GOT3 (cell line): ENCODE data around the gene CD200R1.

Experiments
- DNase-seq: peaks from one replicate; lab custom pipeline; 2025; ENCODE audit warnings: mixed read lengths; lab: John Stamatoyannopoulos, UW

CD200R1 gene, protein sequence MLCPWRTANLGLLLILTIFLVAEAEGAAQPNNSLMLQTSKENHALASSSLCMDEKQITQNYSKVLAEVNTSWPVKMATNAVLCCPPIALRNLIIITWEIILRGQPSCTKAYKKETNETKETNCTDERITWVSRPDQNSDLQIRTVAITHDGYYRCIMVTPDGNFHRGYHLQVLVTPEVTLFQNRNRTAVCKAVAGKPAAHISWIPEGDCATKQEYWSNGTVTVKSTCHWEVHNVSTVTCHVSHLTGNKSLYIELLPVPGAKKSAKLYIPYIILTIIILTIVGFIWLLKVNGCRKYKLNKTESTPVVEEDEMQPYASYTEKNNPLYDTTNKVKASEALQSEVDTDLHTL

DNA sequence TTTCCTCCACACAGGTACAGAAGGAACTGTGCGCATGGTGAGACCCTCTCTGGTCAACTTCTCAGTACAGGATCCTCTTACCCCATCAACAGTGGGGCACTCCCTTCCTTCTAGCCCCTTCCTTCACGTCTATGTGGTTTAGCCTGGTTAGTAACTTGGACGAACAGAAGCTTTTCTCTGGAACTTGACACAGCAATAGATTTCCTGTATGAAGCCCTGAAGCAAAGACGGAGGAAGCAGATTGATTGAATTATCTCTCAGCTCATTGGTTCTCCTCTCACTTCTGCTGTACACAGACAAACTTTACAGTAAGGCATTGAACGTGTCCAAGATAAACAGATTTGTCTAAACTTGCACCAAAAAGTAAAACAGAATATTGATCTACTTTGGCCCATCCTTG, at the start of gene CD200R1:
Gene CD200R1, minus strand, starts transcription at position 210 of the 400 bp plus-strand sequence. CDS start 246 bp downstream, outside the sequence.
- no peak for DNase-seq

DNA sequence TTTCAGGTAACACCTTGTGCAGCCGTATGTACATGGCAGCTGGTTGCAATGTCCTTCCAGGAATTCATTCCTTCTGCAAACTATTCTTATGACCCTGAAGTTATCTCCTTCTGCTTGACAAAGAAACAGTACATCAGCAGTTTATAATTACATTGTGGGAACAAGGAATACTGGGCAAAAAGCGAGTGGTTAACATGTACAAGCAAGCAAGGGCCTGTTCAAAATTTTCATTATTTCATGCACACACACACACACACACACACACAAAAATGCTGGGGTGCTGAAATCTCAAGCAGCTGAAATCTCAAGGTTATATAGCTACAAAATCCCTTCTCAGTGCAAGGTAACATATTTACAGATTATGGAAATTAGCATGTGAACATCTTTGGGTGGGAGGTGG, 46.6 kb upstream of the CD200R1 start:
- DNase-seq: no peak

DNA sequence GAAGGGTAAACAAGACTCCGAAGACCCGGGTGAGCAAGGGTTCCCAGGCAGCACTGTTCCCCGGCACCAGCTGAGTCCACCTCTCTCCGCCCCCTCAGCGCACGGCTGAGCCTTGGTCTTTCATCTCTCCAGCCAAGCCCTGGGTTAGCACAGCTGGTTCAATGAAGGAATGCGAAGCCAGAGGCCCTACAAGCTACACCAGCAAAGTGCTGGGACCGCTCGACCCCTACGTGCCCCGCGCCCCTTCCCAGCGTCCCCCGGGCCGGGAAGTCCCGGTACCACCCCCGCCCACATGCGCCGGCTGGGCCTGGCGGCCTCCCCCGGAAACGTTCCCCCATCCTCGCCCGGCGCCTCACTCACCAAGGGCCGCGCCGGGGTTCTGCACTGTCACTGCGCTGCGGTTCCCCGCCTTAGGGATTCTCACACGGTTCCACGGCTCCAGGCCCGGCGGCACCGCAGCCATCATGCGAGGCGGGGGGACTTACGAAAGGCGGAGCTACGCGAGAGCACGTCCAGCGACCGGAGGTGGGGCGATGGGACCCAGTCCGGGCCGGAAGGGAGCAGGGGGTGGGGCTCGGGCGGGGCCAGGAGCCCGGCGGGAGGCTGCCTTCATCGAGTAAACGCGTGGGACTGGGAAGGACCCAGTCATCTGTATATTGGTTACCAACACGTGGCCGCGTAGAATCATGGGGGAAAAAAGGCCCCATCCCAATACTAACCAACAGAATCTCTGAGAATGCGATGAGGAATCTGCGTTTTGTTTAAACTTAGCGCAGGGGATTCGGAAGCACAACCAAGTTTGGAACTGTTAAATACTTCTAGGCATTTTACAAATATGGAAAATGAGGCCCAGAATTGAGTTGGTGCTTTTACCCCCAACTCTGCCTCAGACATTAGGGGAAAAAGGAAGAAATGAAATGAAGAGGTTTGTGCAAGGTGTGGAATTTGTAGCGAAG, 44.6 kb upstream of the CD200R1 start:
- peak; percentile 64 for DNase-seq

DNA sequence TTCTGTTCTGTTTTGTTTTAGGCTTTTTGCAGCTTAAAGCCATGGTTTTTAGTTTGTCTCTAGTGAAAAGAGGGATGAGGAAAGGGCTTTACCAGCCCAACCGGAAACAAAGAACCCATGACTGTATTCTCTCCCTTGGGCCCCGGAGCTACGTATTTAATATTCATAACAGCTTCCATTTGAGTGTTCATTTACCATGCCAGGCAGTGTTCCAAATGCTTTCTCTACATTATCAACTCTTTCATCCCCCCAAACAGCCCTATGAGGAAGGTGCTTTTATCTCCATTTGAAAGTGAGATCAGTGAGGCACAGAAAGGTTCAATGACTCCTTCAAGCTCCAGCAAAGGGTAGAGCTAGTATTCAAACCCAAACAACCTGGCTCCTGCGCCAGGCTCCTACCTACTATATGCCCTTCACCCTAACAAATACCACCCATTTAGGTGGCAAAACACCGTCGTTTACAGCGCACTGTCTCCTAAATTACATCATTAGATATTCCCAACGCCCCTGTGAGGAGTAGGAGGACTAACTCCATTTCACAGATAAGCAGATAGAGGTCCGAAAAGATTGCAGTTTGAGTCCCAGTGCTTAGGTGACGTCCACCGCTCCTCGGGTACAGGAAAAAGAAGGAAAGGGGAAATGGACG, 43.8 kb upstream of the CD200R1 start:
- DNase-seq: no peak

DNA sequence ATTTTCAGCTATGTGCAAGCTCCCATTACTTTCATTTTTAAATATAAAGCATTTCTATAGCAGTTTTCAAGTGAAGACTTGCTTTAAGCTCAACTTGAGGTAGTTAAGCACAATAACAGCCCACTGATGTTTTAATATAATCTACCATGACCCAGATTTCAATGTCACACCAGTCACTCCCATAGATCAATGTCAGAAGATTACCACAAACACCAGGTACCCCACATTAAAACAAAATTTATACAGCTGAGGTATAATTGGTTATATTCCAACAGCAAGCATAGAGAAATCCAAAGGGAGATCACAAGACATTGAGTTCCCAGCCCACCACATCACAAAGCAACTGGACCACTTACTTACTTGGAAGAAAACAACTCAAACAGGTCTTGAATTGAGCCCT, 38.7 kb upstream of the CD200R1 start:
- no peak for DNase-seq

DNA sequence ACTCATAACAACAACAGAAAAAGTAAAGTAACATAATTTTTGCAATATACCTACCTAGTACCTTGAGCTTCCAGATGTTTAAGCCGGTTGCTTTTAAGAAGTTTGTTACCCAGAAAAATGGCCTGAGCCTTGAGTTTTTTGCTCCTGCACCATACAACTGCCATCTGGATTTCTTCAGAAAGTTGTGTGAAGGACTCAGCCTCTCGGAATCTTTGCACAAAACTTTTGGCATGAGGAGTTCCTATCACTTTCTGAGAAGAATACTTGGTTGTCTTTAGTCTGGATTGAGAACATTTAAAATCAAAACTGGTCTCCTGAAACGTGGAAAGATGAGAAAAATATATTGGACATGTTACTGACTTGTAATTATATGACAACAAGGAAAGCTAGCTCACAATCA, 33.2 kb upstream of the CD200R1 start:
- DNase-seq: no peak

DNA sequence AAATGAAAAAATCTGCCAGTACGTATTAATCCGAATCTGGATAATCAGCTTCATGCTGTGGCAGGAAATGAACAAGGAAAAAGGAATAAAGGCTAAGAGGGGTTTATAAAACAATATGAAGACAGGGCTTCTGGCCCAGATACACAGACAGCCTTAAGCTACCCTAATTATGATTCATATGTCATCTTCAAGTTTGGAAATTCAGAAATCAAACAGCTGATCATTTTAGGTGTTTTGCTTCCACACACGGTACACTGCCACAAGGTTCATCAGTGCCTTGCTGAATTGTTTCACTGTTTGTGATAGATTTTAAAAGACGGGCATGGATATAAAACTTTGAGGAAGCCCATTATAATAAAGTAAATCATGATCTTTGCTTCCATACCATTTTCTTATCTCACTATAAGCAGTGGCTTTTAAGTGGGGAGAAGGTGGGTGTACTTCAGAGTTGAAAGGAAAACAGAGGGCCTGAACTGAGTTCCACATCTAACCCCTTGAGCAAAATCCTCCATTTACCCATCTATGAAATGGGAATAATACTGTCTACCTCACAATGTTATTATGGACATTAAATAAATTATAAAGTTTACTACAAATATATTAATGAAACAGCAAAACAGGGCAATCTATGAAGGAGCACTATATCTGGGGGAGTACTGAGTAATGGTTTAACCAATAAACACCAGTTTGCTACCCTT, 31.6 kb upstream of the CD200R1 start:
- no peak for DNase-seq

DNA sequence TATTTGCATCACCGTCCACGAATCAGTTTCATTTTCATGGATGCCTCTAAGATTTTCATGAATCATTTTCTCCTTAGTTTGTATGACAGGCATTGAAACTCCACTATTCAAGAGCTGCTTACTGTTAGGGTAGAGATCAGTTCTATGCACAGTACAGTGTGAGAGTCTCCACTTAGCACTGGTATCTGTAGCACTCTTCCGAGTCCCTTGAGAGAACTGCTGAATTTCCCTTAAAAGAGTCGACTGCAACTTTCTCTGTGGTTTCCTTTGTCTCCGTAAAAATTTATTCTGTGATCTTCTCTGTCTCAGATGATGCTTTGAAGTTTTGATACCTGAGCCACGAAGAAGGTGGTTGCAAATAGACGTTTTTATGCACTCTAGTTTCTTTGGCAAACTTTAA, 30.7 kb upstream of the CD200R1 start:
- DNase-seq: no peak

DNA sequence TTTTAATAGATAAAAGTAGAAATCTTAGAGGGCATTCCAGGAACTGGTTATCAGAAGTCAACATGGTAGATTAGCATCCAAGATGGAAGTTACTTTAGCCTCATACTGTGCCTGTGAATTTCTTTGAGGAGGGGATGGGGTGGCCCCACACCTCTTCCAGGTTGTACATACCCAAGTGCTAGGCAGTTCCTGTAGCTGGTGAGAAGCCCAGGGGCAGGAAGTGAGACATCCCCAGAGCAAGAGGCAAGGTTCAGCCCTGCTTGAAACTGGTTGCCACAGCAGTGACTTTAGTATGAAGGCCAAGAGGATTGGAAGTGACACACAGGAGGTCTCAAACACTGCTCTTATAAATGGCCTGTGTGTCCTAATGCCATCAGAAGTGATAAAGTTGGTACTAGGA, 27.8 kb upstream of the CD200R1 start:
- DNase-seq: no peak

DNA sequence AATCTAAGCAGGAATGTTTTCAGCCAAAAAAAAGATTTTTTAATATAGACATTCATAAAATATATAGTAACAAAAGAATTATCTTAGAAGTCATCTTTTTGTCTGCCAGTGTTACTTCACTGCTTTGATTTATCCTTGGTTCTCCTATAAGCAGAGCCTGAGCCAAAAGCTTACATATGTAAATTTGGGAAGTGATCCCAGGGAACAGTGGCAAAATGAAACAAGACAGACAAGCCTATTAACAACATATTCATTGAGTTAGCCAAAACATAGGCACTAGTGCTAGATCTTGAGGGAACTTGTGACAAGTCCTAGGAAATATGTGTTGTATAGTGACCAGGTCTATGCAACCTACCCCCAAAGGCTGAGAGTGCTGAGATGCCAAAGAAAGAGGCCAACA, 27.1 kb upstream of the CD200R1 start:
- DNase-seq: no peak

DNA sequence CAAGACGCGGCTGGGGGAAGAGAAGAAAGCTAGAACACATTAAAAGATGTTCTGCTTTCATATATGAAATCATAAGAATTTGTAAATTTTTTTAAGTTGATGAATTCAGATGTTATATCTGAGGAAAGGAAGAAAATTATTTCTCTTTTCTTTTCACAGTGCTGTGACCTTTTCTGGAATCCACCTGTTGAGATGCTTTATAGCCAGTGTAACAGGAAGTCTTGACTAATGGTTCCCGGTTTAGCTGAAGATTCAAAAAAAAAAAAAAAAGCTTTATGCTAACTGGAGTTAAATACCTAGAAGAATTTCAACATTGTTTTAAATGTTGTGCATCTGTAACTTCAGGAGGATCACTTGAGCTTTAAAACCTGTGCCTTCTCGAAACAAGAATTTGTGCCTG, 25.8 kb upstream of the CD200R1 start:
- no peak for DNase-seq

DNA sequence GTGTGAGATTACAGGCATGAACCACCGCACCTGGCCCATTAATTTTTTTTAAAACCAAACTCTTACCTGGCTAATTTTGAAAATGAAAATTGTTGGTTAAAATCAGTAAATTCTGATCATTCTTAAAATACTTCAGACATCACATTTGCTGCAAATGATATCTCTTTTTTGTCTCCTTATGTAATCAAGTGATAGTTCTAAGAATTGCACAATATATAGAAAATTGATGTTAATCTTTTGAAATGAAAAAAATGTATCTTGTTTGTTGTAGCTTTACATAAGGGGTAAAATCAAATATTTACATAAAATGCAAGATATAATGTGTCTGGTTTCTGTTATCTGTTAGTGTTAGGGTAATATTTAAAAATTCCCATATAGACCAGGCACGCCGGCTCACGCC, 20.9 kb upstream of the CD200R1 start:
- DNase-seq: no peak

DNA sequence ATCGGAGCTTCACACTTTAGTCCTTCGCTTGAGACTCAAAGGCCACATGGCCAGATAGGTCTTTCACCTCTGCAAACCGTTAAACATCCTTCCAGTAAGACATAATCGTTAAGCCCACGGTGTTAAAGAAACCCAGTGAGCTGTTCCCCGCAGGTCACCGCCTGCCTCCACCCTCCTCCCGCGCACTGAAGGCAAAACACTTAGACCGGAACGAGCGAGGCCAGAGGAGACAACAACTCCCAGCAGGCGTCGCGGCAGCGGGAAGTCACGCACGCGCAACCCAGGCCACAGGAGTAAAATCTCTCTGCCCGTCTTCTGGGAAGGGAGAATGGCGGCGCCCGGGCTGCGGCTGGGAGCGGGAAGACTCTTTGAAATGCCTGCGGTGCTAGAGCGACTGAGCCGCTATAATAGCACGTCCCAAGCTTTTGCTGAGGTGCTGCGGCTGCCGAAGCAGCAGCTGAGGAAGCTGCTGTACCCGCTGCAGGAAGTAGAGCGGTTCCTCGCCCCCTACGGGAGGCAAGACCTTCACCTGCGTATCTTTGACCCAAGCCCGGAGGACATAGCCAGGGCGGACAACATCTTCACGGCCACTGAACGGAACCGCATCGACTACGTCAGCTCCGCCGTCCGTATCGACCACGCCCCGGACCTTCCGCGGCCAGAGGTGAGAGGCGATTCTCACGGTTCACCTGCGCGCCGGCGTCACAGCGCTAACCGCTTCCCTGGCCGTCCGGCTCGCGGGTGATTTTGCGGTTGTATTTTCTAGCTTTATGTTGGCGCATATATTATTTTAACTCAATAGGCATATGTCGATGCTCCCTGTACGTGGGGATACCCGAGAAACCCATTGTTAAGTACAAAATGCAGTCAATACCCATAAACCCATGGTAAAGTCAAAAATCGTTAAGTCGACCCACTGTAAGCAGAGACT, 16.0 kb upstream of the CD200R1 start, which contains the start of gene GTPBP8:
Gene GTPBP8, plus strand, starts transcription at position 313 of the 931 bp plus-strand sequence. Its CDS starts 16 bp downstream, at position 329.
- DNase-seq: peak; percentile 45

DNA sequence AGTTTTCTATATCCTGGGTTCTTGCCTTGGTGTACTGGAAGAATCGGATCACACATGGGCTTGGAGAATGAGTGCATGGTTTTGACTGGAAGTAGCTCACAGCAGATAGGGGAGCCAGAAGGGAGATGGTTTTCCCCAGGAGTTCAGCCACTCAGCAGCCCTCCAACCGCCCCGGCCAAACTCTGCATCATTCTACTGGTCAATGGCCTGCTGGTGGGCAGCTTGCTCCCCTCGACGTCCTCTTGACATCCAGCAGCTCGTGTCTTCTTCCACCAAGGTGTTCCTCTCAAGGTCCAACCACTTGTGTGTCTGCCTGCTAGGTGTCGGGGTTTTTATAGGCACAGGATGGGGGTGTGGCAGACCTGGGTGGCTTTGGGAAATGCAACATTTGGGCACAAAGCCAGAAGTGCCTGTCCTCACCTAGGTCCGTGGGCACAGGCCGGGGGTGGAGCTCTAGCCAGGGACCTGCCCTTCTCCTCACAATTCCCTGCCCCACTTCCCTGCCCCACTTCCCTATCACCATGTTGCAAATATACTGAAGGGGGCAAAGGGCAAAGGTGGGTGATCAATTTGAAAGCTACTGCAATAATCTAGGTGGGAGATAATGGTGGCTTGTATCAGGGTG, 12.9 kb upstream of the CD200R1 start:
- no peak for DNase-seq

DNA sequence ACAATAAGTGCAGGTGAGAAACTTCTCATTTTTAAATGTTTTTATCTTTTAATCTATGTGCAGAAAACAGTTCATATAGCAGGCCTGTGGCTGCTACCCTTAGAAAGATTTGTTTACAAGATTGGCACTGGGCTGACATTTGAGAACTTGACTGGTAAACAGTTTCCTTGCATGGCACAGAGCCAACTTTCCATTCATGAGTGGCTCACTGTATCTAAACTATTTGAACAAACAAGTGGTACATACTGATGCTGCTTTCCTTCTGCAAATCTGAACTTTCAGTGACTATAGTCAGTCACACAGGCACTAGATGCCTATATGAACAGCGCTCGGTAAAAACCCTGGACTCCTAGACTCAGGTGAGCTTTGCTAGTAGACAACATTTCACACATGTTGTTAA, 9.6 kb upstream of the CD200R1 start:
- DNase-seq: no peak

DNA sequence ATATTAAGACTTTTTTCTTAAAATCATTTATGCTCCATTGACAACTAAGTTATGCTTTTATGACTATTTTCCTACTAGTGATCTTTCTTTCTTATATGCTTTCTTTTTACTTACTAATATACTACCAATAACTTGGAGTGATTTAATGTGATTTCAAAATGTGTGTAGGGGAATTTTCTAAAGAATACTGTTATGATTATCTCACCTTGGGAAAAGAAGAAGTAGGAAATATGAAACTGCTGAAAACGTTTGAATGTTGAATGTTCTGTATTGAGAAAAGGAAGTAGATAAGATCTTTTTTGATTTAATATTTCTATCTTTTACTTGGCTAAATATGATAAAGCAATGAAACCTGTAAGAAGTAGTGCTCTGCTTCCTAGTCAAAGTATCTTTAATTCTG, 7.8 kb upstream of the CD200R1 start:
- DNase-seq: no peak

DNA sequence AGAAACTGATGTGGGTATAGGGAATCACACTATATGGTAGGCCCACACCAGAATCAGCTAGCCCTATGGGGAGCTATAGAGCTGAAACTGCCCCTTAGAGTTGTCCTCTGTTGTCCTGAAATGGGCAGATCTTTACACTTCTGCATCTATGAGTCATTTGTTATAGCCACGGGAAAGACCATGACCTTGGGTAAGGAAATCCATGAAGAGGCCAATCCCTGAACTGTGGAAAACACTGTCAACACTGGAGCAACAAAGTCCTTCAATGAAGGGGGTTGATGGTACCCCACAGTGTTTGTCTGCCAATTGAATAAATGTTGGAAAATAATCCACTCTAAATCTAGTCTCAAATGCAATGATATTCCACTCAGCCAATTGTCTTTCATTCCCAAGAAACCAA, 5.2 kb upstream of the CD200R1 start:
- DNase-seq: no peak

DNA sequence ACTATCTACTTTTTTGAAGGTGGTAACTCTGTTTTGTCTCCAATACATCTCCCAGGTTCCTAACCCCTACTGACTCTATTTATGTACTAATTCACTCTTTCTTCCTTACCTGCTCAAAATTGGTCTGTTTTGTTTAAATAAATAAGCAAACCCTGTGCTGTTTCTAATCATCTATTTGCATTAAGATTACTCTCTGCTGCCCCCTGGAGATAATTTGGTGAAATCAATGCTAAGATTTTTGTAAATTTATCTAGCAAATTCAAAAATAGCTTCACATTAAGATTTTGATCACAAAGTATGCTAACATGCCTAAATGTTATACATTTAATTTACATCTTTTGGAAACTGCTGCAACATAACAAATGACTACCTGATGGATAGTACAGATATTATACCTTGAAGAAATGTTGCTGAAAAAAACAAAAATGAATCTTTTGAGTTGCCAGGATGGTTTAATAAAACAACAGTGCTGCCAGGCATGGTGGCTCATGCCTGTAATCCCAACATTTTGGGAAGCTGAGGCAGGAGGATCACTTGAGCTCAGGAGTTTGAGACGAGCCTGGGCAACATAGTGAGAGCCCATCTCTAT, 4.4 kb upstream of the CD200R1 start:
- DNase-seq: no peak

DNA sequence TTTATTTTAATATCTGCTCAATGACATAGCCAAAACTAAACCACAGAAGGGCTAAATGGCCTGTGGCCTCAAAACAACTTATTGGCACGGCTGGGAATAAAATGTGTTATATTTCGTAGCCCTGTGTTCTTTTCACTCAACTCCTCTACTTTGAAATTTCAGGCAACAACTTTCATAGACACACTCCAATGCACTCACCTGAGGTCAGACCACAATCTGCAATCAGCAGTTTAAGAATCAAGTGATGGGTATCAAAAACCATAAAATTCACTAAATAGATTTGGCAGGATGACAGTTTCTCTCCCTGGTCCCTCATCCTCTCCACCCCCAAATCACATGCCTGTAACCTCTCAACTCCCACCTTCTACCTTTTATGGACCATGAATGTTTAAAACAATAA, 2.0 kb upstream of the CD200R1 start:
- no peak for DNase-seq

DNA sequence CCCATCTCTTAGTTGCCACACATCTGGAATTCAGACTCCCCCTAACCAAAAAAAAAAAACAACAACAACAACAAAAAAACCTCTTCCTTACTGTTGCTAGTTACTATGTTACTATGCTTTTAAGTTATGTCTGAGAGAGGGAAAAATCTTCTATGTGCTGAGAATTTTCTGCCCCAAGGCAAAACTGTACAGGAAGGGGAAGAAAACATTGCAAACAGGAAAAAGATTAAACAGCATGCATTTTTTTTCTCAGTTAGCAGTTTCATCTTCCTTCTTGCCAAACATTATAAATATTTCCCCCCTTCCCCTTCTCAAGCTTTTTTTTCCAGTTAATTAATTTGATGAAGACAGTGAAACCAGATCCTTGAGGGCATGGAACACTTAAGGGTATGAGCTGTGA, 1.1 kb upstream of the CD200R1 start:
- DNase-seq: no peak
